Adipocyte (in vitro differentiated cells): Measurements from ENCODE around the gene VOPP1.
A peak's percentile ranks its signal among the peaks of the same experiment; 100 is the strongest.
"Not testable (repeated sequence)": the region's sequence is repeated elsewhere in the genome, so short reads cannot be mapped to it uniquely, and the experiment has no call there.

Experiments used
- DNase-seq: peaks from one replicate; pipeline ENCODE4 v3.0.0-alpha.2; 2015; ENCODE audit warnings: low read depth
- H3K27me3 ChIP-seq: replicated peaks from 2 replicates; pipeline ENCODE4 v1.7.0; 2013; ENCODE audit warnings: mild to moderate bottlenecking, low read length, moderate library complexity; ENCODE audit not compliant: control insufficient read depth, insufficient read depth
- H3K36me3 ChIP-seq: 2 replicates; pipeline ENCODE4 v1.7.0; 2013; ENCODE audit warnings: low read length, mild to moderate bottlenecking, moderate library complexity; ENCODE audit not compliant: control insufficient read depth, insufficient read depth, severe bottlenecking
- H3K4me1 ChIP-seq: 2 replicates; pipeline ENCODE4 v1.7.0; 2013; ENCODE audit warnings: mild to moderate bottlenecking, low read length, moderate library complexity; ENCODE audit not compliant: control insufficient read depth, insufficient read depth
- H3K4me3 ChIP-seq: 2 replicates; pipeline ENCODE4 v1.7.0; 2013; ENCODE audit warnings: mild to moderate bottlenecking, low read length, moderate library complexity
- H3K9ac ChIP-seq: 2 replicates; pipeline ENCODE4 v1.7.0; 2013; ENCODE audit warnings: mild to moderate bottlenecking, low read length, moderate library complexity
- H3K9me3 ChIP-seq: 2 replicates; pipeline ENCODE4 v1.7.0; 2013; ENCODE audit warnings: mild to moderate bottlenecking, low read length, moderate library complexity; ENCODE audit not compliant: control insufficient read depth

The VOPP1 gene

DNA sequence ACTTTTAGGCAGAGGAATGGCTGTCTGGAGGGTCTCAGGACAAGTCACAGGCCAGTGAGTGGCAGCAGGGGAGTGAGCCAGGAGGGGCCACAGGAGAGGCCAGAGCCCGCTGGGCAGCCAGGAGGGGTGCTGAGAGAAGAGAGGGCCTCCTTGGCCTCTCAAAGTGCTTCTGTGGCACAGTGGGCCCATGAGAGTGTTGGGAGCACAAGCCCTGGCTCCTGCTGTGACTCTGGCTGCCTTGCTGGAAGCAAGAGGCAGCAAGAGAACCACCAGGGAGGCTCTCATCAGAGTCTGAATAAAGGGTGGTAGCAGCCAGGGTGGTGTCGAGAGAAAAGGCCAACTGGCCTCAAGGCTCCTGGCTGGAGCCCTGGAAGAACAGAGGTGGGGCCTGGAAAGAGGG lies 91.1 kb downstream of the VOPP1 start:
- Histone ChIP-seq H3K4me1 (peaks cover 25% of the 10 kb centered on the region), H3K9me3 (no peaks in the 10 kb centered on the region), H3K27me3 (no peaks in the 10 kb centered on the region), H3K36me3 (peaks cover 12% of the 10 kb centered on the region), H3K9ac (no peak overlapping the region), H3K4me3 (no peak overlapping the region)
- no peak for DNase-seq

DNA sequence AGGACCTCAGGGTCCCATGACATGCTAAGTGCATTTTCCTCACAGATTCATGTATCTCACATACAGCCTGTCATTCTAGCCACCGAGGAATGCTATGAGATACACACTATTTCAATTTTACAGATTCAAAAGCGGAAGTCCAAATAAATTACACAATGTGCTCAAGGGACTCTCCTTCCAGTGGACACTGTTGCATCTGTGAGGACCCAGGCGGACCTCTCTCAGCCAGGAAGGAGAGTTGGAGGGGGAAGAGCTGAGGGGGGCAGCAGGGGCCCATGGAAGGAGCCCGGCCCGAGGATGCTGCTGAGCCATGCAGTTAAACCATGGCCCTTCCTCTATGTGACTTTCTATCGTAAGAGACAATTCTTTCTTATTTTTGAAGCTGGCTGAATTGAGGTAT lies 93.6 kb downstream of the VOPP1 start:
- Histone ChIP-seq H3K4me1 (peaks cover 24% of the 10 kb centered on the region), H3K36me3 (peaks cover 13% of the 10 kb centered on the region), H3K27me3 (no peaks in the 10 kb centered on the region), H3K9me3 (no peaks in the 10 kb centered on the region), H3K4me3 (peak overlapping the region; percentile 53), H3K9ac (peak overlapping the region; percentile 19)
- DNase-seq, result no peak

DNA sequence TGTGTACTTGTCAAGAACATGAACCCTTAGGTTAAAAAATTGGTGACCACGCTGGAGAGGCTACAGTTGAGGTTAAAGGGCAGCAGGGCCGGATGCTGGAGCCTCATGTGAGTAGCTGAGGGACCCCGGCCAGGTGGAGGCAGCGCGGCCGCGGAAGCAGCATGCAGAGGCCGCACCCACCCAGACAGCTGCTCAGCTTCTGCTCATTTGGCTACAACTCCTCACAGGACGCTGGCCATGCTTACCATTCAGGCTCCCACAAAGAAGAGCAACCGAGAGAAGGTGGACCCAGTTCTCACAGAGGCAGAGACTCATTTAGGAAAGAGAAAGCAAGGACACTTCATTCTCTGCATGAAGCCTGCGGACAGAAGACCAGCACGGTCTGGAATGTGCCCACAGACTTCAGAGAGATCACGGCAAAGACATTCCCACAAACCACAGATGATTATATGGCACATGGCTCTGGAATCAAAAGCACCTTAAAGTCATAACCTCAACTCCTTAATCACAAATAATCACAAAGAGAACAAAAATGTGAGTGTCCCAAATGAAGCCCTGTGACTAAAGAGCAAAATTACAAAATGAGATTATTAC lies 94.4 kb downstream of the VOPP1 start:
- H3K36me3 ChIP-seq, result peaks cover 16% of the 10 kb centered on the region
- peaks cover 24% of the 10 kb centered on the region for H3K4me1 ChIP-seq
- H3K9me3 ChIP-seq, result no peaks in the 10 kb centered on the region
- peak; percentile 71 for DNase-seq
- peak overlapping the region; percentile 35 for H3K9ac ChIP-seq
- peak overlapping the region; percentile 53 for H3K4me3 ChIP-seq
- no peaks in the 10 kb centered on the region for H3K27me3 ChIP-seq

DNA sequence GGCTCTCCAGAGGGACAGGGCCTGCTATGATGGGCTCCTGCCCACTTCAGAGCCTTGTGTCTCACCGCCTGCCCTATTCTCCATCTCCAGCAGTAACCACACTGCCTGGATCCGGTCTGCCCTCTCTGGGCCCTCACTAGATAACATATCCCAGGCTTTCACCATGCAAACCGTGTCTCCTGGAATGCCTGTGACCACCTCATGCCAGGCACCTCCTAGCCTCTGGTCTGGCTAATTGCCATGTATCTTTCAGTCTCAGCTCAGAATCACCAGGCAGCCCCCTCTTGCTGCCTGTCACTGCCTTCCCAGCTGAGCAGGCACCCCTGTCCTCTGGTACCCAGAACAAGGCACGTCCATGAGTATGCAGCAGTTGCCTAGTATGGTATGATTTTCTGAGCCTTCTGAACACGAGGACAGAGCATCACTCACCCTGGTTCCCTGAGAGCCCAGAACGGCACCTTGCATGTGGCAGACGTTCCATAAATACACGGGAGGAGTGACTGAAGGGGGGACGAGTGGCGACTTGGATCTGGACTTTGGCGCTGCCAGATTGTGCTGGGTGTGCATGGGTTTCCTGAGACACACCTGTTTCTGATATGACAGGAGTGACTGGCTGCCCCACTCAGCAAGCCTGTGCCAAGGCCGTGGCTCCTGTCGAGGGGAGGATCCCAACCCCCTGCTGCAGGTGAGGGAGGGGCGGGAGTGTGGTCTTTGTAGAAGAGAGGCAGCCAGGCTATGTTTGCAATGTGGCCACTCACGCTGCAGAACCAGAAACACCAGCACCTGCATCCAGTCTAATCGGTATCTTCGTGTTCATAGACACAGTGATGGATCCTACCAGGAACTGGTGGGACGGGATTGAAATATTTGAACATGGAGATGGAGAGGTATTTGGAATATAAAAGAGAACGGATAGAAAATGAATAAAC lies 95.2 kb downstream of the VOPP1 start:
- DNase-seq, result no peak
- Histone ChIP-seq H3K9me3 (no peaks in the 10 kb centered on the region), H3K36me3 (peaks cover 16% of the 10 kb centered on the region), H3K27me3 (no peaks in the 10 kb centered on the region), H3K9ac (peak overlapping the region; percentile 35), H3K4me1 (peaks cover 24% of the 10 kb centered on the region), H3K4me3 (peak overlapping the region; percentile 53)

DNA sequence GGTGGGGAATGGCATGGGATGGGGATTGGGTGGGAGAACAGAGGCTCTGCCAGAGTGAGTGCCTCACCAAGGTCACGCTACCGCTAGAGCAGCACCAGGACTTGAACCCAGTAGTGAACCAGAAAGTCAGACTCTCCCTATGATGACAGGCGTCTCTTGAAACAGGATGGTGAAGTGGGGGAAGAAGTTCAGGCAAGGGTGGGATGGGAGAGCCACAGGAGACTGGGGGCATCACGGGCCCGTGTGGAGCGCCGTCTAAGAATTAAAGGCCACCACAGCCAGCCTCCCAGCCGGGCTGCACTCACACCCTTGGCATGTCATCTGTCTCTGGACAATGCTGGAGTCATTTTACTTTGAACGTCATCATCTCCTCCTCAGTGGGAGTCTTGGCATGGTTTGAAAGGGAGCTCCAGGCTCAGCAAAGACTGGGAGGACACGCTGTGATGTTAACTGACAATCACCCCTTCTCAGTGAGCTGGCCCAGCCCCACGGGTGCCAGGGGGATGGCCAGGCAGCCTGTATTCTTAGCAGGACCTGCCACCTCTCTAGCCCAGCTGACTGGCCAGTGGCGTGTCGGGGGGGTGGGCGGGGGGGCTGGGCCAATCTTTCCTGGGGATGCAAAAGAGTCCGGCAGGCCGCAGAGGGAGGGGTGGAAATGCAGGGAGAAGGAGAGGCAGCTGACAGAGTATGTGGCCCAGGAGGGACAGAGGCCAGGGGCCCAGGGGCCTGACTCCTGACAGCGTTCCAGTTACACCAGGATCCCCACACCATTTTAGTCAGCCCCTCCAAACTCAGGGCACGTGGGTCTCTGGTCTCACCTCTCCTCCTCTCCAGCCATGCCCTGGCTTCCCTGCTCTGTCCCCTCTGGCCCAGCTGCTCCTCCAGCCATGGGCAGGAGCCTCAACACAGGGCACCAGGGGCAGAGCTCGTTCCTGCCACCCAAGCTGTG lies 96.2 kb downstream of the VOPP1 start:
- no peak overlapping the region for H3K9ac ChIP-seq
- H3K36me3 ChIP-seq, result peaks cover 16% of the 10 kb centered on the region
- no peak overlapping the region for H3K4me3 ChIP-seq
- H3K9me3 ChIP-seq, result no peaks in the 10 kb centered on the region
- peaks cover 24% of the 10 kb centered on the region for H3K4me1 ChIP-seq
- DNase-seq, result peak; percentile 41
- H3K27me3 ChIP-seq, result no peaks in the 10 kb centered on the region

DNA sequence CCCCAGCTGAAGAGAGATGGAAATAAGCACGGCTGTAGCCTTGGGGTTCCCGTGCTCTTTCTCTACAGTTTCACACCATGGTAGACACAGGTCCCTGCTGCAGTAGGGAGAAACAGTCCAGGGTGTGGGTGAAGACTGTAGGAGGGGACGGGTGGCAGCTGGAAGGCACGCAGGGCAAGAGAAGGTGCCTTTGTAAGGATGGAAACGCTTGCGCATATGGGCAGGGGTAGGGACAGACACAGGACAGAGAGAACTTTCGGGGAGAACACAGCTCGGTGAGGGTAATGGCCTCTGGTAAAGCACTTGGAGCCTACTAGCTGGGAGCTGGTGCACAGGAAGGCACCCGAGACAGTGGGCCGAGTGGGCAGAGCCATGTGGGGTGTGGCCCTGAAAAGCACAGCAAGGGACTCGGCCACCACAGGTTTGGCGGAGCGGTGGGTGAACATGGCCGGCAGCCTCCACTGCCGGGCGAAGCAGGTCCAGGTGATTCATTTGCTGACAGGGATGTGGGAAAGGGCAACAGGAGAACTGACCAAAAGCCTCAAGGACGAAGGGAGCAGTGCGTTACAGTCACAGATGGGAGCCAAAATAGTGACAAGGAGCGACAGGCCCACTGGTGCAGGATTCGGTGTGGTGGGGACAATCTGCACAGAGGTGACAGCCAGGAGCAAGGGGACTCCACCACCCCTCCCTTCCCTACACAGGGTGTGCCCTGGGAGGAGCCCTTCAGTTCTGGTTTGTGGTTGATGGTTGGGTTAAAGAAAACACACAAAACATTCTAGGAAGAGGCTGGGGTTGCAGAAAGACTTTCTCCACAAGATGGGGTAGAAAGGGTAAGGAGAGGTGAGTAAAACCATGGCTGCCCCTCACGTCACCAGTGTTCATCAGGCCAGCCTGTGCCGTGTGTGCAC lies 97.1 kb downstream of the VOPP1 start:
- no peak overlapping the region for H3K9ac ChIP-seq
- H3K9me3 ChIP-seq, result no peaks in the 10 kb centered on the region
- no peak for DNase-seq
- no peaks in the 10 kb centered on the region for H3K27me3 ChIP-seq
- H3K36me3 ChIP-seq, result peaks cover 16% of the 10 kb centered on the region
- H3K4me3 ChIP-seq, result no peak overlapping the region
- H3K4me1 ChIP-seq, result peaks cover 24% of the 10 kb centered on the region

DNA sequence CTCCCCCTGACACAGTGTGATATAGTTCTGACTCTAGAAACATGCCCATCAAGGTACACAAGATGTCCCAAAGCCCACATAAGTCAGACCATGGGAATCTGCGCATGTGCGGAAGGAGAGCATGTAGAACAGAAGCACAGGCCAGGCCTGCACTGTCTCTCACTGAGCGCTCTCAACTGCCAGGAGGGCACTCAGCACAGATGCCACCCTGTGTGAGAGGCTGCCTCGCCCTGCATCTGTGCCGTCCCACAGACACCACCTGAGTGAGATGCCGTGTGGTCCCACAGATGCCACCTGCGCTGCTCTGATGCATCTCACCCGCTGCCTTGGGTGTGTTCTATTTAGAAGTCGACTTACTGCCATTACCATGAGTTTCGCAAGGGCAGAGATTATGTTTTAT lies 98.4 kb downstream of the VOPP1 start:
- no peaks in the 10 kb centered on the region for H3K27me3 ChIP-seq
- no peak overlapping the region for H3K4me3 ChIP-seq
- no peak overlapping the region for H3K9ac ChIP-seq
- peaks cover 20% of the 10 kb centered on the region for H3K4me1 ChIP-seq
- no peak for DNase-seq
- H3K36me3 ChIP-seq, result peaks cover 16% of the 10 kb centered on the region
- H3K9me3 ChIP-seq, result no peaks in the 10 kb centered on the region

DNA sequence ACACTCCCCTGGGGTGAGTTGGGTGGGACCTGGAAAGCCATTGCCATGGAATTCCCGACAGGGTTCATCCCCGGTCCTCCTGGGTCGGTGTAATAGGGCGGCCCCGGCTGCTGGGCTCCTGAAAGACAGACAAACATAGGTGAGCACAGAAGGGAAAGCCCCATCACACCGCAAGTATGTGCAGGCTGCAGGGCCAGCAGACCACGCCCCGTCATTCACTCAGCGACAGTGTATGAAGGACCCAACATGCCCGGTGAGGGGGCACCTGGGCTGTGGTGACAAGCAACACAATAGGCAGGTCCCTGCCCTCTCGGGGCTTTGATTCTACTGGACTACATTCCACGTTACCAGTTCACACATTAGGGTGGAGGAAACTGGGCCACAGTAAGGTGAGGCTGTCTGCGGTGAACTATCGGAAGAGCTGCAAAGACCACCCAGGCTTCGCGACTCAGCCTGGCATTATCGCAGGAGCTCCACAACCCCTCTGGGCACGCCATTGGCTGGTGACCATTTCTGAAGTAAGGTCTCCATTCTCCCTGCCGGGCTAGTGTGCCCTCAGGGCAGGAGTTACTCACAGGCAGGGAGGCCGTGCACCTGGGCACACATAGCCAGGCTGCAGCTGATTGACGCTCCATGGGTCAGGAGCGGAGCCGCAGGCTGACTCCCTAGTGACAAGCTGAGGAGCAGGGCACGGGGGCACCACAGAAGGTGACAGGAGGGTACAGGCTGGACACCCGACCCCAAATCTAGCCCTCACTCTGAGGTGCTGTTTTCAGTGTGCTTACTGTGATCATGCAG lies 99.2 kb downstream of the VOPP1 start:
- Histone ChIP-seq H3K9ac (no peak overlapping the region), H3K27me3 (no peaks in the 10 kb centered on the region), H3K4me3 (no peak overlapping the region), H3K9me3 (no peaks in the 10 kb centered on the region), H3K36me3 (peaks cover 16% of the 10 kb centered on the region), H3K4me1 (peaks cover 12% of the 10 kb centered on the region)
- no peak for DNase-seq

DNA sequence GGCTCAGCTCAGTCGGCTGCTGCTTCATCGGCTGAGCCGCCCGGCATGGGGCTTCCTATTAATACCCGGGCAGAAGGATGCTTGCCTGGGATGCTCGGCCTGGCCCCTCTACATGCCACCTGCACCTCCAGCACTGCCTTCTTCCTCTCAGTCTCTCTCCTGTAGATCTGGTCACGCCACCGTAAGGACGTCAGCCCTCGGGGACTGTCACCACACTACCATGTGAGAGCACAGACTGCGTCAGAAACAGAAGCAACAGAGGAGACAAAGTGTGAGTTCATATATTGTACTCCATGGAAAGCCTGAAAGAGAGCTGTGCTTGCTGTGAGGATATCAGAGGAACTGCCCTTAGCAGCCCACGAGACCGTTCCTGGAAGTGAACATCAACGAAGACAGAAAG lies 99.9 kb downstream of the VOPP1 start:
- H3K9ac ChIP-seq, H3K4me1 ChIP-seq: not testable (repeated sequence)

DNA sequence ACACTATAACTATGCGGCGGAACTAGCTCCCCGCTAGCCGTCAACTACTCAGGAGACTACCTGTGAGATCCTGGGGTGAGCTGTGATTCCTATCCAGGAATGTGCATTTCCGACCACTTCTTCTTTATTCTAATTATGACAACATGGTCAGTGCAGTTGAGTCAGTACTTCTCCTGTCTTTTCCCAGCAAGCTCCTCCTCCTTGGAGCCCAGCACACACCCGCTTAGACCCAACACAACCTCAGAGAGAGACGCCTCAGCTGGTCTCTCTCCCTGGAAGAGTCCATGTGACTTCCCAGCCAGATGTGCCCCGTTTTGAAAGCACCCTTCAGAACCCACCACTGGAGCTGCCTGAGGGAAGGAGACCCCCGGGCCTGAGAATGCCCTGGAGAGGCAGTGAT lies 100.7 kb downstream of the VOPP1 start:
- H3K36me3 ChIP-seq, result peaks cover 18% of the 10 kb centered on the region
- H3K4me3 ChIP-seq, H3K9me3 ChIP-seq, H3K4me1 ChIP-seq, DNase-seq, H3K9ac ChIP-seq, H3K27me3 ChIP-seq: not testable (repeated sequence)

More for the DNA sequence above, 99.9 kb downstream of the VOPP1 start:
- H3K4me3 ChIP-seq, H3K27me3 ChIP-seq, DNase-seq, H3K9me3 ChIP-seq: not testable (repeated sequence)
- peaks cover 16% of the 10 kb centered on the region for H3K36me3 ChIP-seq
